Suprapubic skin (tissue), 4 donors: ENCODE data around the gene ACYP1. TPM values are rescaled to one million over a fixed set of nuclear protein-coding genes. Genes with fewer than 3 reads are reported as not detected.

Source experiments
- DNase-seq, 2 donors: peaks; one replicate each; pipeline ENCODE4 v3.0.0-alpha.2; 2019; ENCODE audit warnings: low spot score in 2 of 2
- H3K27ac ChIP-seq: fragments of 200-600 bp; sonication (generic); one replicate; pipeline ENCODE4 v1.5.1; 2019
- H3K27me3 ChIP-seq: fragments of 200-600 bp; sonication (generic); one replicate; pipeline ENCODE4 v1.5.1; 2019
- H3K36me3 ChIP-seq: fragments of 200-600 bp; sonication (generic); one replicate; pipeline ENCODE4 v1.5.1; 2019
- H3K4me1 ChIP-seq: fragments of 200-600 bp; sonication (generic); one replicate; pipeline ENCODE4 v1.5.1; 2019
- H3K4me3 ChIP-seq: fragments of 200-600 bp; sonication (generic); one replicate; pipeline ENCODE4 v1.5.1; 2019; ENCODE audit warnings: mild to moderate bottlenecking
- H3K9me3 ChIP-seq: fragments of 200-600 bp; sonication (generic); one replicate; pipeline ENCODE4 v1.5.1; 2019
- EP300 ChIP-seq: sonication (generic); formaldehyde crosslinking; IDR thresholded peaks from one replicate; pipeline ENCODE4 v1.6.1; 2017; ENCODE audit warnings: antibody characterized with exemption
- POLR2A ChIP-seq, 2 donors: fragments of 450-650 bp; IDR thresholded peaks; one replicate each; pipeline ENCODE4 v1.6.1; 2017; ENCODE audit warnings: antibody characterized with exemption in 2 of 2, mild to moderate bottlenecking in 2 of 2, moderate library complexity in 2 of 2
- POLR2AphosphoS5 ChIP-seq, 3 donors: sonication (generic); formaldehyde crosslinking; IDR thresholded peaks; one replicate each; pipeline ENCODE4 v1.6.1; 2017; ENCODE audit warnings: antibody characterized with exemption in 3 of 3
- WGBS: methylation state at CpG from one replicate; pipeline ENCODE4 v1.1.5; 2018; 5-methylcytosine and 5-hydroxymethylcytosine counted together
- total RNA-seq, 4 donors: library from RNA; depleted of rRNA; stranded (reverse); fragments of >200 nt; gene quantifications; one replicate each; pipeline ENCODE4 v1.1.0, GENCODE V29; 2016
- TF ChIP-seq, protein P1 (sequence below), 2 donors: fragments of 200-600 bp in 1 of 2; fragments of 450-650 bp in 1 of 2; sonication (generic) in 1 of 2; IDR thresholded peaks; one replicate each; pipeline ENCODE4 v1.5.1; 2016 to 2019; ENCODE audit warnings: antibody characterized with exemption in 2 of 2, mild to moderate bottlenecking in 1 of 2, moderate library complexity in 1 of 2

The ACYP1 gene
- total RNA-seq, 4 donors from 2014 or later: 19.2 to 40.6 (median 23.0) TPM

DNA sequence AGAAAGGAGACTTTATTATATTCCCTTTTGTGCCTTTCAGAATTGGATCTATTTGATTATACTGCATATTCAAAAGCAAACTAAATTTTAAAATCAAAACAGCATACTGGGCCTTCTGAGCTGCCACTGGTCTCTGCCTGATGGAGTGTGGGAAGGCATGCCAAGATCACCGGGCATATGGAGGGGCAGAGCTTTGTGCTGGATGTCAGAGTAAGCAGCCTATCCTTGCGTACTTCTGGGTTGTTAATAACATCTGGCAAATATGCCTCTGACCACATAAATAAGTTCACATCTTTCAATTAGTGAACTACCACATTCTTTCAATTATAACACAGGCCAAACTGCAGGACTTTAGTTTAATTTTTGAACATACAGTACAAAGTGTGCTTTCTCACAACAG is 30.9 kb downstream of the ACYP1 start:
- Histone ChIP-seq H3K9me3 (no peaks in the 10 kb centered on the region), H3K27ac (peak overlapping the region; percentile 41), H3K4me1 (peaks cover 5% of the 10 kb centered on the region), H3K4me3 (no peak overlapping the region), H3K27me3 (no peaks in the 10 kb centered on the region), H3K36me3 (peaks cover 38% of the 10 kb centered on the region)
- 61% methylated on average over 2 of the region's 2 CpGs for WGBS
- no peak for DNase-seq
- TF ChIP-seq POLR2A (IDR thresholded peaks at IDR 0.05) (no peak), POLR2AphosphoS5 (IDR thresholded peaks at IDR 0.05) (no peak), EP300 (no peak)
- TF ChIP-seq, protein P1, sequence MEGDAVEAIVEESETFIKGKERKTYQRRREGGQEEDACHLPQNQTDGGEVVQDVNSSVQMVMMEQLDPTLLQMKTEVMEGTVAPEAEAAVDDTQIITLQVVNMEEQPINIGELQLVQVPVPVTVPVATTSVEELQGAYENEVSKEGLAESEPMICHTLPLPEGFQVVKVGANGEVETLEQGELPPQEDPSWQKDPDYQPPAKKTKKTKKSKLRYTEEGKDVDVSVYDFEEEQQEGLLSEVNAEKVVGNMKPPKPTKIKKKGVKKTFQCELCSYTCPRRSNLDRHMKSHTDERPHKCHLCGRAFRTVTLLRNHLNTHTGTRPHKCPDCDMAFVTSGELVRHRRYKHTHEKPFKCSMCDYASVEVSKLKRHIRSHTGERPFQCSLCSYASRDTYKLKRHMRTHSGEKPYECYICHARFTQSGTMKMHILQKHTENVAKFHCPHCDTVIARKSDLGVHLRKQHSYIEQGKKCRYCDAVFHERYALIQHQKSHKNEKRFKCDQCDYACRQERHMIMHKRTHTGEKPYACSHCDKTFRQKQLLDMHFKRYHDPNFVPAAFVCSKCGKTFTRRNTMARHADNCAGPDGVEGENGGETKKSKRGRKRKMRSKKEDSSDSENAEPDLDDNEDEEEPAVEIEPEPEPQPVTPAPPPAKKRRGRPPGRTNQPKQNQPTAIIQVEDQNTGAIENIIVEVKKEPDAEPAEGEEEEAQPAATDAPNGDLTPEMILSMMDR (IDR thresholded peaks at IDR 0.05): no peak

GRCh38 chr14:75030147-75030546 is 33.7 kb downstream of the ACYP1 start:
- Histone ChIP-seq H3K27me3 (no peaks in the 10 kb centered on the region), H3K27ac (no peak overlapping the region), H3K4me1 (peaks cover 2% of the 10 kb centered on the region), H3K36me3 (peaks cover 38% of the 10 kb centered on the region), H3K9me3 (no peaks in the 10 kb centered on the region), H3K4me3 (no peak overlapping the region)
- no peak for DNase-seq
- TF ChIP-seq, protein P1 (IDR thresholded peaks at IDR 0.05): no peak
- TF ChIP-seq EP300 (no peak), POLR2AphosphoS5 (IDR thresholded peaks at IDR 0.05) (no peak), POLR2A (IDR thresholded peaks at IDR 0.05) (no peak)
- 0% methylated on average over 1 of the region's 1 CpG for WGBS

- Histone ChIP-seq H3K9me3 (no peaks in the 10 kb centered on the region), H3K27ac (no peak overlapping the region), H3K4me3 (no peak overlapping the region), H3K4me1 (no peaks in the 10 kb centered on the region), H3K36me3 (peaks cover 33% of the 10 kb centered on the region), H3K27me3 (no peaks in the 10 kb centered on the region)
- TF ChIP-seq, protein P1 (IDR thresholded peaks at IDR 0.05): no peak
- TF ChIP-seq EP300 (no peak), POLR2AphosphoS5 (IDR thresholded peaks at IDR 0.05) (no peak), POLR2A (IDR thresholded peaks at IDR 0.05) (no peak)
- 95% methylated on average over 2 of the region's 2 CpGs for WGBS
- no peak for DNase-seq
Observed at GRCh38 chr14:75025876-75026275, 37.9 kb downstream of the ACYP1 start.

GRCh38 chr14:75025082-75025481 is 38.7 kb downstream of the ACYP1 start:
- TF ChIP-seq POLR2A (IDR thresholded peaks at IDR 0.05): no peak
- TF ChIP-seq, protein P1 (IDR thresholded peaks at IDR 0.05): no peak
- TF ChIP-seq EP300: no peak
- no peak for TF ChIP-seq POLR2AphosphoS5 (IDR thresholded peaks at IDR 0.05)
- Histone ChIP-seq H3K9me3 (no peaks in the 10 kb centered on the region), H3K36me3 (peaks cover 36% of the 10 kb centered on the region), H3K4me3 (no peak overlapping the region), H3K4me1 (no peaks in the 10 kb centered on the region), H3K27me3 (no peaks in the 10 kb centered on the region), H3K27ac (no peak overlapping the region)
- WGBS: 86% methylated on average over 4 of the region's 4 CpGs
- DNase-seq: no peak

GRCh38 chr14:75023108-75023507 is 40.7 kb downstream of the ACYP1 start:
- no peaks in the 10 kb centered on the region for H3K27me3 ChIP-seq
- peaks cover 6% of the 10 kb centered on the region for H3K4me1 ChIP-seq
- H3K27ac ChIP-seq: no peak overlapping the region
- TF ChIP-seq EP300: no peak
- no peak for TF ChIP-seq POLR2AphosphoS5 (IDR thresholded peaks at IDR 0.05)
- TF ChIP-seq, protein P1 (IDR thresholded peaks at IDR 0.05): no peak
- TF ChIP-seq POLR2A (IDR thresholded peaks at IDR 0.05): no peak
- H3K4me3 ChIP-seq: no peak overlapping the region
- no peak for DNase-seq
- 100% methylated on average over 1 of the region's 1 CpG for WGBS
- peaks cover 51% of the 10 kb centered on the region for H3K36me3 ChIP-seq
- H3K9me3 ChIP-seq: no peaks in the 10 kb centered on the region
